ENCODE results near the gene EFHC1. TPM values are rescaled to one million over a fixed set of nuclear protein-coding genes. Genes with fewer than 3 reads are reported as not detected.

Gene EFHC1
- total RNA-seq, 1 donor from 2014 or later = 54.9 TPM

DNA sequence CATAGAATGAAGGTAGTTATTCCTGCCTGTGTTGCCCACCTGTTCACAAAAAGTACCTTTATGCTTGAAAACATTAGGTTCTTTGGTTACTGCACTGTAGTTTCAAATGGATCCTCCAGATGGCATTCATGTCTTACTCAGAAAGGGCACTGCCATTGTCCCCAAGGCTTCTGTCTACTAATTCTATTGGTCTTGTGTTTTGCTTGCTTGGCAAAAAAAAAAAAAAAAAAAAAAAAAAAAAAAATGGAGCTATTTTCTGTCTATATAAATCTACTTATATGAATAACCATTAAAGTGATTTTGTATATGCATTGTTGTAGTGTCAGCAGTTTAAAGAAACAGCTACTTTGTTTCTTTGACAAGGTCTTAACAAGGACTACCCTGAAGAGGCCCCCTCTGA is 12.7 kb upstream of the EFHC1 start:
- H3K9me3 Mint-ChIP-seq = no peaks in the 10 kb centered on the region

GRCh38 chr6:52409499-52409898 is 10.6 kb upstream of the EFHC1 start:
- H3K27ac Mint-ChIP-seq = no peak overlapping the region

More for the DNA sequence above, 12.7 kb upstream of the EFHC1 start:
- TF ChIP-seq, protein P1, sequence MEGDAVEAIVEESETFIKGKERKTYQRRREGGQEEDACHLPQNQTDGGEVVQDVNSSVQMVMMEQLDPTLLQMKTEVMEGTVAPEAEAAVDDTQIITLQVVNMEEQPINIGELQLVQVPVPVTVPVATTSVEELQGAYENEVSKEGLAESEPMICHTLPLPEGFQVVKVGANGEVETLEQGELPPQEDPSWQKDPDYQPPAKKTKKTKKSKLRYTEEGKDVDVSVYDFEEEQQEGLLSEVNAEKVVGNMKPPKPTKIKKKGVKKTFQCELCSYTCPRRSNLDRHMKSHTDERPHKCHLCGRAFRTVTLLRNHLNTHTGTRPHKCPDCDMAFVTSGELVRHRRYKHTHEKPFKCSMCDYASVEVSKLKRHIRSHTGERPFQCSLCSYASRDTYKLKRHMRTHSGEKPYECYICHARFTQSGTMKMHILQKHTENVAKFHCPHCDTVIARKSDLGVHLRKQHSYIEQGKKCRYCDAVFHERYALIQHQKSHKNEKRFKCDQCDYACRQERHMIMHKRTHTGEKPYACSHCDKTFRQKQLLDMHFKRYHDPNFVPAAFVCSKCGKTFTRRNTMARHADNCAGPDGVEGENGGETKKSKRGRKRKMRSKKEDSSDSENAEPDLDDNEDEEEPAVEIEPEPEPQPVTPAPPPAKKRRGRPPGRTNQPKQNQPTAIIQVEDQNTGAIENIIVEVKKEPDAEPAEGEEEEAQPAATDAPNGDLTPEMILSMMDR (conservative IDR thresholded peaks at IDR 0.05) = peak; percentile 72
- no peaks in the 10 kb centered on the region for H3K27me3 Mint-ChIP-seq
- peaks cover 13% of the 10 kb centered on the region for H3K36me3 Mint-ChIP-seq
- no peak overlapping the region for H3K27ac Mint-ChIP-seq
- no peak overlapping the region for H3K4me3 Mint-ChIP-seq
- no peak for DNase-seq (ENCODE audit: extremely low spot score, unreplicated experiment)
- peaks cover 5% of the 10 kb centered on the region for H3K4me1 Mint-ChIP-seq (ENCODE audit: unreplicated experiment)

GRCh38 chr6:52410979-52411378 is 9.2 kb upstream of the EFHC1 start:
- Mint-ChIP-seq H3K9me3 (no peaks in the 10 kb centered on the region), H3K27ac (no peak overlapping the region), H3K27me3 (no peaks in the 10 kb centered on the region), H3K4me3 (no peak overlapping the region), H3K36me3 (no peaks in the 10 kb centered on the region), H3K4me1 (ENCODE audit: unreplicated experiment) (peaks cover 10% of the 10 kb centered on the region)
- TF ChIP-seq, protein P1 (conservative IDR thresholded peaks at IDR 0.05) = no peak
- DNase-seq (ENCODE audit: extremely low spot score, unreplicated experiment) = no peak

More at GRCh38 chr6:52409499-52409898, 10.6 kb upstream of the EFHC1 start:
- peaks cover 2% of the 10 kb centered on the region for H3K36me3 Mint-ChIP-seq
- no peaks in the 10 kb centered on the region for H3K27me3 Mint-ChIP-seq
- H3K4me1 Mint-ChIP-seq (ENCODE audit: unreplicated experiment) = peaks cover 10% of the 10 kb centered on the region
- H3K9me3 Mint-ChIP-seq = no peaks in the 10 kb centered on the region
- H3K4me3 Mint-ChIP-seq = no peak overlapping the region
- no peak for DNase-seq (ENCODE audit: extremely low spot score, unreplicated experiment)
- TF ChIP-seq, protein P1 (conservative IDR thresholded peaks at IDR 0.05) = no peak

GRCh38 chr6:52411911-52412310 is 8.2 kb upstream of the EFHC1 start:
- TF ChIP-seq, protein P1 (conservative IDR thresholded peaks at IDR 0.05) = no peak
- Mint-ChIP-seq H3K9me3 (no peaks in the 10 kb centered on the region), H3K27ac (no peak overlapping the region), H3K36me3 (no peaks in the 10 kb centered on the region), H3K4me1 (ENCODE audit: unreplicated experiment) (peaks cover 17% of the 10 kb centered on the region), H3K4me3 (no peak overlapping the region), H3K27me3 (no peaks in the 10 kb centered on the region)
- no peak for DNase-seq (ENCODE audit: extremely low spot score, unreplicated experiment)

DNA sequence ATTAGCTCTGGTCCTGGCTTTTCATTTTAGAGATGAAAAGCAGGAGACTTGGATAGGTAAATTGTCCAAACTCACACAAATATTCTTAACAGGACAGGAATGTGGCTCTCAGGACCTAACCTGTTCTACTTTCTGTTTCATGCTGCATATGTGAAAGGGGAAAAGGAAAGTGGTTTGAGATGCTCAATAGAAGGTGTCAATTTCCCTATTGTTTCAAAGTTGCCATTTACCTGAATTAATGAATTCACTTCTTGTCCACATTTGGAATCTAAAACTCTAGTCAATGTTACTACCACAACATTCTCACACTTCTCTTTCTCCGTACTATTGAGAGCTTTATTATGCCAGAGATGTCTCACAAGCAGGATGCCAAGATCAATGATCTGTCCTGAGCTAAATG is 4.8 kb upstream of the EFHC1 start:
- no peak overlapping the region for H3K27ac Mint-ChIP-seq
- peaks cover 24% of the 10 kb centered on the region for H3K4me1 Mint-ChIP-seq (ENCODE audit: unreplicated experiment)
- H3K4me3 Mint-ChIP-seq = no peak overlapping the region

More for the DNA sequence above, 4.8 kb upstream of the EFHC1 start:
- Mint-ChIP-seq H3K27me3 (no peaks in the 10 kb centered on the region), H3K9me3 (no peaks in the 10 kb centered on the region), H3K36me3 (no peaks in the 10 kb centered on the region)
- TF ChIP-seq, protein P1 (conservative IDR thresholded peaks at IDR 0.05) = no peak
- DNase-seq (ENCODE audit: extremely low spot score, unreplicated experiment) = no peak
